Prostate gland (tissue), 2 donors: ENCODE measurements around the gene PITPNC1. TPM values are rescaled to one million over a fixed set of nuclear protein-coding genes. Genes with fewer than 3 reads are reported as not detected.
A peak's percentile ranks its signal among the peaks of the same experiment; 100 is the strongest.
"Not testable (repeated sequence)": the region's sequence is repeated elsewhere in the genome, so short reads cannot be mapped to it uniquely, and the experiment has no call there.

Experiments
- DNase-seq: peaks from one replicate; pipeline ENCODE4 v3.0.0-alpha.2; 2019; ENCODE audit warnings: low spot score
- H3K27ac ChIP-seq, 2 donors: fragments of 200-600 bp; sonication (generic); 2 replicates each; pipeline ENCODE4 v1.5.1; 2017 to 2019
- H3K27me3 ChIP-seq: fragments of 200-600 bp; sonication (generic); replicated peaks from 2 replicates; pipeline ENCODE4 v1.5.1; 2019; ENCODE audit not compliant: insufficient read depth
- H3K36me3 ChIP-seq, 2 donors: fragments of 200-600 bp; sonication (generic); 1 replicate in 1 of 2; 2 replicates in 1 of 2; pipeline versions ENCODE4 v1.5.1 to v1.8.1; 2017 to 2019
- H3K4me1 ChIP-seq: fragments of 200-600 bp; sonication (generic); replicated peaks from 2 replicates; pipeline ENCODE4 v1.5.1; 2019
- H3K4me3 ChIP-seq, 2 donors: fragments of 200-600 bp; sonication (generic); 2 replicates each; pipeline ENCODE4 v1.5.1; 2017 to 2019
- H3K9me3 ChIP-seq: fragments of 200-600 bp; sonication (generic); 2 replicates; pipeline ENCODE4 v1.5.1; 2017
- CTCF ChIP-seq, 4 experiments: fragments of 200-600 bp in 2 of 4; fragments of 450-650 bp in 2 of 4; sonication (generic) in 2 of 4; IDR thresholded peaks; 1 replicate in 3 of 4; 2 replicates in 1 of 4; pipeline ENCODE4 v1.5.1; 2016 to 2019; ENCODE audit warnings: antibody characterized with exemption in 4 of 4, mild to moderate bottlenecking in 2 of 4, moderate library complexity in 2 of 4
- POLR2A ChIP-seq: fragments of 450-650 bp; IDR thresholded peaks from one replicate; pipeline ENCODE4 v1.6.1; 2016; ENCODE audit warnings: antibody characterized with exemption, mild to moderate bottlenecking
- POLR2AphosphoS5 ChIP-seq: sonication (generic); formaldehyde crosslinking; IDR thresholded peaks from one replicate; pipeline ENCODE4 v1.6.1; 2017; ENCODE audit warnings: antibody characterized with exemption
- WGBS: methylation state at CpG from one replicate; pipeline ENCODE4 v1.1.5; 2018; 5-methylcytosine and 5-hydroxymethylcytosine counted together
- intact Hi-C: fragments of 100-400 bp; cut with DNase I; formaldehyde crosslinking; loops from one replicate; pipeline ENCODE4 v1.14.2; 2022
- total RNA-seq, 2 donors: library from RNA; depleted of rRNA; stranded (reverse); fragments of >200 nt; gene quantifications; one replicate each; pipeline ENCODE4 v1.1.0, GENCODE V29; 2016

PITPNC1 gene
- total RNA-seq, 2 donors from 2014 or later, result 10.1 to 12.9 TPM

- no peak overlapping the region for H3K27ac ChIP-seq
- no peak for TF ChIP-seq POLR2AphosphoS5
- no peak for TF ChIP-seq CTCF (IDR thresholded peaks at IDR 0.05)
- TF ChIP-seq POLR2A, result no peak
- intact Hi-C loops, result no loop called here
- no peaks in the 10 kb centered on the region for H3K27me3 ChIP-seq
- no peaks in the 10 kb centered on the region for H3K36me3 ChIP-seq
- no peaks in the 10 kb centered on the region for H3K4me1 ChIP-seq
- DNase-seq, result no peak
- H3K4me3 ChIP-seq, result no peak overlapping the region
- H3K9me3 ChIP-seq, result no peaks in the 10 kb centered on the region
- WGBS, result 98% methylated on average over 4 of the region's 4 CpGs
Observed at GRCh38 chr17:67625971-67626370, 248.9 kb downstream of the PITPNC1 start.

- TF ChIP-seq CTCF (IDR thresholded peaks at IDR 0.05), result no peak
- no peak for TF ChIP-seq POLR2AphosphoS5
- TF ChIP-seq POLR2A, result no peak
- Histone ChIP-seq H3K4me1 (no peaks in the 10 kb centered on the region), H3K9me3 (no peaks in the 10 kb centered on the region), H3K36me3 (no peaks in the 10 kb centered on the region), H3K4me3 (no peak overlapping the region), H3K27ac (no peak overlapping the region), H3K27me3 (no peaks in the 10 kb centered on the region)
- no peak for DNase-seq
- intact Hi-C loops, result loop anchor here (2.0 kb wide), 1 partner anchor 250 kb away; no protein-coding TSS in a partner anchor
- WGBS, result 79% methylated on average over 8 of the region's 8 CpGs
Observed at GRCh38 chr17:67628580-67629013, 251.5 kb downstream of the PITPNC1 start.

- H3K4me1 ChIP-seq, result no peaks in the 10 kb centered on the region
- TF ChIP-seq CTCF (IDR thresholded peaks at IDR 0.05) (peak in 3 of 4 experiments; percentile 26 to 61 (median 46)), POLR2A (no peak), POLR2AphosphoS5 (no peak)
- WGBS, result 7% methylated on average over 4 of the region's 4 CpGs
- no peak for DNase-seq
- H3K27me3 ChIP-seq, result no peaks in the 10 kb centered on the region
- H3K27ac ChIP-seq, result peak overlapping the region; percentile 35 to 42
- no peak overlapping the region for H3K4me3 ChIP-seq
- intact Hi-C loops, result loop anchor here (2.0 kb wide), 1 partner anchor 251 kb away; no protein-coding TSS in a partner anchor
- no peaks in the 10 kb centered on the region for H3K36me3 ChIP-seq
- H3K9me3 ChIP-seq, result no peaks in the 10 kb centered on the region
Observed at GRCh38 chr17:67629971-67630320, 252.9 kb downstream of the PITPNC1 start.

- H3K4me3 ChIP-seq, H3K27me3 ChIP-seq, H3K27ac ChIP-seq, H3K9me3 ChIP-seq, intact Hi-C loops, DNase-seq, H3K36me3 ChIP-seq, H3K4me1 ChIP-seq: not testable (repeated sequence)
- WGBS, result 96% methylated on average over 7 of the region's 7 CpGs
Observed at GRCh38 chr17:67630836-67631235, 253.8 kb downstream of the PITPNC1 start.

GRCh38 chr17:67632141-67632540 is 255.1 kb downstream of the PITPNC1 start:
- WGBS, result 90% methylated on average over 8 of the region's 8 CpGs
- Histone ChIP-seq H3K4me1 (no peaks in the 10 kb centered on the region), H3K27me3 (no peaks in the 10 kb centered on the region), H3K36me3 (no peaks in the 10 kb centered on the region), H3K4me3 (no peak overlapping the region), H3K27ac (no peak overlapping the region), H3K9me3 (no peaks in the 10 kb centered on the region)
- intact Hi-C loops, result no loop called here
- no peak for TF ChIP-seq POLR2A
- TF ChIP-seq POLR2AphosphoS5, result no peak
- TF ChIP-seq CTCF (IDR thresholded peaks at IDR 0.05), result no peak
- DNase-seq, result no peak
